Activated CD4-positive, alpha-beta T cell treated with anti-CD3 and anti-CD28 coated beads, Interleukin-10, Interleukin-2, amounts not matched to agents 100 ng/mL and 50 ng/mL, durations not matched to agents 16 hours and 8 hours (primary cell): ENCODE measurements around the gene HACD2.

ENCODE experiments used
- DNase-seq: peaks from one replicate; pipeline ENCODE4 v3.0.0-alpha.2; 2020

Gene HACD2

DNA sequence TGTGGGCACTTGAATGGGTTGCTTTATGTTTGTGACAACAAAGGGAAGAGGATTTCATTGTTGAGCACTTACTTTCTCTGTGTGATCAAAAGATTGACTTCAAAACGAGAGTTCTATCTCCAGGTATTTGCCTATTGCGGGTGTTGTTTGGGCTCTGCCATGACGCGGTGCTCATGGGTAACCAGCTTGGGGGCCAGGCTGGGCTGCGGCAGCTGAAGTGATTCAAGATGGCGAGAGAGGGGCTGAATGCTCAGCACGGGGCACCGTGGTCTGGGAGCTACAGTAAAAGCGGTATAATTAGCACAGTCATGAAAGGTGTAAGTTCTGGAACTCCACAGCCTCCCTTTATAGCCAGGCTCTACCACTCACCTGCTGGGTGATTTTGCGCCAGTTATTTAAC, 105.0 kb downstream of the HACD2 start:
- DNase-seq, result no peak

DNA sequence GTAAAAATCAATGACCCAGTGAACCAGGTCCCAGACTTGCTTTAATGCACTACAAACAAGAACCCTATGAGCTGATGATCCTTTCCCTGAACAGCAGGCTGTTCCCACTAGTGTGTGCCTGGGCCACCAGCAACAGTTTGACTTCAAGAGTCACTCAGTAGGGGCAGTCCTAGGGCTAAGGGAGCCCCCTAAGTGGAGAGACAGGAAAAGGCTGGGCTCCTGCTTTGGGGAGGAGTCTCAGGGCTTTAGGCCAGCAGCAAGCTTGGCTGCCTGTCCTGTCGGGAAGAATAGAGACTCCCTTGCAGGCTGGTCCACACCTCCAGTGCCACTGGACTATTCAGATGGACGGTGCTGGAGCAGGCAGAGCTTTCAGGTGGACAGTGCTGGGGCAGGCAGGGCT, 106.5 kb downstream of the HACD2 start:
- no peak for DNase-seq

DNA sequence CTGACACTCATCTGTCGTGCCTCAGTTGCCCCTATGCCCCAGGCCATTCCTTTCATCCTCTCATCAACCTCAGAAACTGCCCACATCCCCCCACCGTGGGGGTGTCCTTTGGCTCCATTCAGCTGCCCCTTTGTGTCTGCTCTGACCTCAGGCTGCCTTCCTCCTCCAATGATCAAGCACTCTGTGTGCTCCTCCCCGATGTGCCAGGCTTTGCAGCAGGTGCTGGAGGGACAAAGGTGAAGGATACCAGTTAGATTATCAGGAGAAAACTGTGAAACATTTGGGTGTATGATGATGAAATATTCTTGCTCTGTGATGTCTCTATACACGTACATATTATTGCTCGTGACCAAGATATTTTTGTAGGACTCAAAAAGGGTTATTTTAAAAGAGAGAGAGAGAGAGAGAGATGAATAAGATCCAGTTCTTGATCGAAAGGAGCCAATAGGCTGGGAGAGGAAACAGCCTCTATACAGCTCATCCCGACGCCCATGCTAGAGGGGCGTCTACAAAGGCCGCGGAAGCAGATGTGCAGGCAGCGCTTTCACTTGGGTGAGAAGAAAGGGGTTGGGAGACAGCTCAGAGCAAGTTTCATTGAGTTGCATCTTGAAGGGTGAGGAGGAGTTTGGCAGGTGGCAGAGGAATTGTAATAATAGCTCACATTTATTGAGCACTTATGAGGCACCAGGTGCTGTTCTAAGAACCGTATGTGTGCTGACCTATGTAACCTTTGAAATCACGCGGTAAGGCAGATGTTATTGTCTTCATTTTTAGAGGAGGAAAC, 107.7 kb downstream of the HACD2 start:
- DNase-seq, result no peak

DNA sequence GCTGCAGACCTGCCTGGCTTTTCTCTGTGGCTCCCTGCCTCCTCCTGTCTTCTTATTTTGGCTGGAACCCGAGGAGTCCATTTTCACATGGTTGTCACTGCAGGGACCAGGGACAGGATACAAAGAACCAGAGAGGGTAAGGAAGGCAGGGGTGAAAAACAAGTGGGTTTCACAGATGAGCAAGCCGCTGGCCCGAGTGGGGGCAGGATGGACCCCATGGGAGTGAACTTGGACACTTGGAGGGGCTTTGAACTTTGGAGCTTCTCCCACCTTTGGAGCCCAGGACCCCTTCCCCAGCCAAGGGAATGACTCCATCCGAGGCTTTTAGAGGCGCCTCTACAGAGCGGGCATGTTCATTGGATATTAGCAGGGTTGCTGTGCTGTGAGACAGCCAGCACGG, 109.1 kb downstream of the HACD2 start:
- DNase-seq, result no peak

DNA sequence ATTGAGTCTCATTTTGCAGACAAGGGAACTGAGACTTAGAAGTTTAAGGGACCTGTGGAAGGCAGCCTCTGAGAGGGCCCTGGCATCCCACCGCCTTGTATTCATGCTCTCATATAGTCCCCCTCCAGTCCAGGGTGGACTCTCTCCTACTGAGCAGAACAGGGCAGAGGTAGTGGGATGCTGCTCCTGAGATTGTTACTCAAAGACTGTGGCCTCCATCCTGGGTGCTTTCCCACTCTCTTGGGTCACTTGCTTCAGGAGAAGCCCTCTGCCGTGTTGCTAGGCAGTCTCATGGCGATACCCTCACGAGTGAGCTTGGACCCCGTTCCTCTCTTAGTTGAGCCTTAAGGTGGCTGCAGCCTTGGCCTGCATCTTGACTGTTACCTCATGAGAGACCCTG, 113.7 kb downstream of the HACD2 start:
- no peak for DNase-seq

DNA sequence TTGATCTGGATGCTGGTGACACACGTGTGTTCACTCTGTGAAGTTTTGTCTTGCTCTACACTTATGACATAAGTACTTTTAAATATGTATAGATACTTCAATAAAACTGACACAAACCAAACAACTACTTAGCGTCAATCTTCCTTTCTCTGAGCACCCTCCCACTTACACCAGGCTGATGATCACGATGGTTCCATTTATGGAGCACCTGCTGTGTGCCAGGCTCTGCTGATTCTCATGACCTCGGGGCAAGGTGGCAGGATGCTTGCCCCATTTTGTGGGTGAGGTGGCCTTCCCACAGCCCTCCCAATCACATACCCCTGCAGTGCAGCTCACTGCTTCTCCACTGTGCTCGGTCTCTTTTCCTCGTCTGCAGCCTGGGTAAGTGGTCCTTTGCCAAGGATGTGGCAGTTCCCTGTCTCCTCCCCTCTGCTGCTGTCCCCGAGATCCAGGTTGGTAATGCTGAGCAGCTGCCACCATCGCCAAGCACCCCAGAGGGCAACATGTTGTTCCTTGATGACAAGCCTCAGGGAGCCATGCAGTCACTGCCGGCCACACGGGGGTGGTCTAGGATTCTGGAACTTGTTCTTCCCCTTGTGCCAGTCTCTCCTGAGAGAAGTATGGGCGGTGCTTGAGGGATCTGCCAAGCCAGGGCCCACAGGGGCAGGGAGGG, 115.4 kb downstream of the HACD2 start:
- no peak for DNase-seq

DNA sequence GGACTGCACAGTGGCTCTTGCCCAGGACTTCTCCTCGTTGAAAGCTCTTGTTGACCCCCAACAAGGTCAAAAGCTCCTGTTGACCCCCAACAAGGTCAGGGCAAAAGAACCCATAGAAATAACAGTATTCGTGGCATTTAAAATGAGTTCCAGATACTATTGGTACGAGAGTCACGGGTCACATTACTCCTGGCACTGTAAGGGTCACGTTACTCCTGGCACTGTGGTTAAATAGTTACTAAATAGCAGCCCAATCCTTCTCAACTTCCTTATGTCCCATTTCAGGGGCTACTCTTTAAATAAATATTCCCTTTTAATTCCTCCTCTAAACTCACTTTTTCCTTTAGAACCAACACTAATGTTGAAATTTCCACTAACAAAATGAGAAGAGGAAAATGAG, 117.8 kb downstream of the HACD2 start:
- no peak for DNase-seq

DNA sequence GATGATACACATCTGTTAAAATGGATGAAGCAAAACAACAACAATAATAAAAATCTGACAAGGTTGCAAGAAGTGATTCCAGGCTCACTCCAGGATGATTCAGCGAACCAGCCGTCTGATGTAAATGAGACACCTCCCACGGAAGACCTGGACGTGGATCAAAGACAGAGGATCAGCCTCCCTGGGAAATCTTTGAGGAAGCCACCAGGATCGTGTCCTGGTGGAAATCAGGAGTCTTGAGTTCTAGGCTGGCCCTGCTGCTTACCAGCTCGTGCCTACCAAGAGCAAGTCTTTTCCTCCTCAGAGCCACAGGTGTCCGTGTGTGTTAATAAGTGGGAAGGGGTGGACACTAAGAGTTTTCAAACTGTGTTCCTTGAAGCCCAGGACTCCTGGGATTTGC, 120.6 kb downstream of the HACD2 start:
- no peak for DNase-seq

DNA sequence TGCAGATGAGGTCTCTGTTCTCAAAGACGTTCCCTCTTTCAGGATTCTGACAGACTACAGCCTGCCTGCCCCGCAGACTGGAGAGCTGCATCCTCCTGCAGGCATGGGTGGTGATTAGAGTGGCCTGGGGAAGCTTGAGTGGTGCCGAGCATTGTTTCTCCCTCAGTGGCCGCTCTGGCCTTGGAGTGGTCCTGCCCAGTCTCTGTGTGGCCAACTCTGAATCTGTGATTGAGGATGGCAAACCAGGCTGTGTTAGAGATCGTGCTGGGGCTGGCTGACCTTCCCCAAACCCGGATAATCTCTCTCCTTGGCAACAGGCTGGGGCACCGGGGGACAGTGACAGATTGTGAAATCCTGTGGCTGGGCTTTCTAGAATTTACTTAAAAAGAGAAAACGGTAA, 125.0 kb downstream of the HACD2 start:
- DNase-seq, result no peak

DNA sequence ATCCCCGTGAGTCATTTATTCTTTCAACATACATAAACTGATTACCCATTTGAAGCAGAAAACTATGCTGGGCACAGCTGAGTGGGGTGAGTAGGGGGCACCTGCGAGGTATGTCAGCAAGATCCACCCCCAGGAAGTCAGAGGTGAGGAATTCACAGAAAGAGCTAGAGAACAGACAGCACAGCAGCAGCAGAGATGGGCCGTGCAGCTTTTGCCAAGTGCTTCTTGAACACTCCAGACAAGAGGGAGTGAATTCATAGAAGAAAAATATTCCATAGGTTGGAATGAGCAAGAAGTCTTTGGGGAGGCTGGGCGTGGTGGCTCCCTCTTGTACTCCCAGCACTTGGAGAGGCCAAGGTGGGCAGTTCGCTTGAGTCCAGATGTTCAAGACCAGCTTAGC, 126.6 kb downstream of the HACD2 start:
- DNase-seq, result no peak

DNA sequence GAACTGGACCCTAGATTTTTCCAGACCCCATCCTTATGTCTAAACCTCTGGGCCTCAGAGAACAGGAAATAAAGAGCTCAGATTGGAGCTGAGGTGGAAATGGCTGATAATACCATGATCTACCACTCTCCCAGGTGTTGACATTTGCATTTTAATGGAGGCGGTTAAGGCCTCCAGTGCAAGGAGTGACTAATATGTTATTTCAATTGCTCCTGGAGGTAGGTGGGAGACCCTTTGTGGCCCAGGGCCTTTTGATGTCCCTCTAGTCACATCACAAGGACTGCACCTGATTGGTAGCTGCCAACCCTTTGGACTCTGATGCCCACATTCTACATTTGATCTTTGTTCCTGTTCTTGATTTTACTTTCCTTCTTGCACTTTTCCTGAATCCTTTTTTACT, 127.0 kb downstream of the HACD2 start:
- no peak for DNase-seq

DNA sequence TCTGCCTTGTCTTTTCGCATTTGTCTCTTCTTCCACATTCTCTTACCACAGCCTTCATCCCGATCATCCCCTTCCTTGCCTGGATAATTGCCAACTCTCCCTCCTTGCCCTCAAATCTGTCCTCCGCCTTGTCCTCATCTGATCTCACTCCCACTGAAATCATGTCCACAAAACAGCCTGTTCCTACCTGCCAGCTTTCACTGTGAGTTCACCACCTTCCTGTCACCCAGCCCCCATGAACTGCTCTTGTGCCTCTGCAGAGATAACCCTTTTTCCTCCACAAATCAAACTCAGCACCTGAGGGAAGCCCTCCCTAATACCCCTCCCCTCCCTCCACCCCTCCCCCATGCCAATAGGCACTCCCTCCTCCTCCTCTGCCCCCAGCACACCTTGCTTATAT, 131.2 kb downstream of the HACD2 start:
- no peak for DNase-seq

DNA sequence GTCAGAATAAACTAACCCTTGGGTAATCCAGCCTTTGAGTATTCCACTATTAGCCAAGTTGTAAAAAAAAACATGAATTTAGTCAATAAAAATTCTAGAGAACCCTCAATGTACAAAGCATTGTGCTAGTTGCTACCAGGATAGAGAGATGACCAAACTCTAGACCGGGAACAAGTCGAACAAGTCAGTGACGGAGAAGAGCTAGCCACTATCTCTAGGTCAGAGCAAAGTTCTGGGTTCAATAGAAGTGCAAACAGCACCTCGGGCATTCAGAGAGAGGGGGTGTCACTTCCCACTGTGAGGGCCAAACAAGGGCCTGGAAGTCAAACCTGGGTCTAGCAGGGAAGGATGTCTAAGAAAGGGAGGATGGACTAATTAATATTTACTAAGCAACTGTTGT, 133.7 kb downstream of the HACD2 start:
- no peak for DNase-seq

DNA sequence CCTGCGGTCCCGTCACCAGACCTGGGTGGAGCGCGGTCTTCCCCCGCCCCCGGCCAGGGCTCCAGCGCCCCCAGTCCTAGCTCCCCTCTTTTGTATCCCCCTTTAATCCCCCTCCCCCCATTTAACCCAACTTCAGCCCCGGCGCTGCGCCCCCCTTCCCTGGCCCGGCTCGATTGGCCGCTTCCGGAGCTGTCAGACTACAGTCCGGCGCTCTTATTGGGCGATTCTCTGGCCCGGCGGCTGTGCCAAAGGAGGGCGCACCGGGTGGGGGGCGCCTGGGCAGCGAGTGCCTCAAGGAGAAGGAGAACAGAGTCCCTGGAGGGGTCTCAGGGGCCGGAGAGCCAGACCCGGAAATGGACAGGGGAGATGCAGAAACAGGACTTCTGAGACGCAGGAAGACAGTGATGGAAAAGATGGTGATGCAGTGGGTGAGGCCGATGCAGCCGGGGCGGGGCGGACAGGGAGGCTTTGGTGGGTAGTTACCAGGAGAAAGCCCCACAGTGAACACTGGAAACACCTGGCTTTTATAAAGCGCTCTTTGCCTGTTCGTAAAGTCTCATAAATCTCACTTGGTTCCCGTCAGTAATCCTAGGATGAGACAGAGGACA, 134.8 kb downstream of the HACD2 start:
- DNase-seq, result no peak

DNA sequence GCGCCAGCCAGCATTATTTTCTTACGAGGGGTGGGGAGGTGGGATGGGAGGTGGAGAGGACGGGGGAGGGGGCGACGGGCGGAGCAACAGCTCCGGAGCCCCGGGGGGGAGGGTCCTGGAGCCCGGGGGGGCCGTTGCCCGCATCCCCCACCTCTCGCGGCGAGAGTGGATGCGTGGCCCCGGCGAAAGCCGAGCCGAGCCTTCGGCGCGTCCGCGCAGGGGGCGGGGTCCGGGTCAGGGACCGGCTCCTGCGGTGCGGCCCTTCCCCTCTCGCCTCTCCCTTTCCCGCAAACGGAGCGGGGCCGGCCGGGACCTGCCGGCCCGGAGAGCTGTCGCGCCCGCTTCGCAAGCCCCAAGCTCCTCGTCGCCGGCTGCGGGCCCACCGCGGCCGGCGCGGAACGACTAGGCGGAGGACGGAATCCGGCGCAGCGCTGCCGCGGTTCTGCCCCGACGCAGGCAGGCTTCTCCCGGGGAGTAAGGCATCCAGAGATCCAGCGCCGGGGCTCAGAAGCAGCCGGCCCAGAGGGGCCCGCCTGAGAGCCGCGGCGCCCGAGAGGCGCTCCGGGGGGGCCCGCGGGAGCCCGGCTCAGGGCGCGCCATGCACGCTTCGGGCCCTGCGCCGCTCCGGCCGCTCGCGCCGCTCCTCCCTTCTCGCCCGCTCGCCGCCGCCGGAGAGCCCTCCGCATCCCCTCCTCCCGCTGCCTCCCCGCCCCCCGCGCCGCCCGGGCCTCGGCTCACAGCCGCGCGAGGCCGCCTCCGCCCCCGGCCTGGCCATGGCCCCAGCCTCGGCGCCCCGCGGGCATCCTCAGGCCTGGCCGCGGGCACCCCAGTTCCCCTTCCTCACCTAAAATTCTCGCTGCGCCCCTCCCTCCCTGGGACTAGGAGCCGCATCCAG, 135.5 kb downstream of the HACD2 start:
- no peak for DNase-seq

DNA sequence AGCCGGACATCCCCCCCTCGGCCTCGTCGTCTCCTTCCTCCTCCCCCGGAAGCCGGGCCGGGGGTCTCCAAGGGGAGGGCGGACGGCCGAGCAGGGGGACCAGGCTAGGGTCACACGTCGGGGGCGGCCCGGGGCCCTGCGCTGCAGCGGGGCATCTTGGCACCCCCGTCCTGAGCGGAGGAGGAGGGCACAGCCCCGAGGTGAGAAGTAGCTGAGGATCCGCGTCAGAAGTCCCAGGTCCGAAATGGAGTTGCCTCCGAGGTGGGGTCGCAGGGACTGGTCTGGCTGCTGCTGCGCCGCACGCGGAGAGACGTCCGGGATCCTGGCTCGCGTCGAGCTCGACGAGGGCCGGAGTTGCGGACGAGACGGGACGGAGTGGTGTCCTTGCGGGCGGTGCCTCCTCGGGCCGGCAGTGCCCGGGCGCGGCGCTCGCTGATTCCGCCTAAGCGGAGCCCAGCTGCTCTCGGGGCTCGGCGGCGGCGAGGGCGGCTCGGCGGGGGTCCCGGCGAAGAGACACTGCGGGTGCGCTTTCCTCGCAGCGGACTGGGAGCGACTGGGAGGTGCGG, 136.2 kb downstream of the HACD2 start, which contains the start of gene ADCY5:
TSS of gene ADCY5 (minus strand) at position 555 of the 566 bp plus-strand sequence. CDS start at position 10, 545 bp downstream.
- no peak for DNase-seq

DNA sequence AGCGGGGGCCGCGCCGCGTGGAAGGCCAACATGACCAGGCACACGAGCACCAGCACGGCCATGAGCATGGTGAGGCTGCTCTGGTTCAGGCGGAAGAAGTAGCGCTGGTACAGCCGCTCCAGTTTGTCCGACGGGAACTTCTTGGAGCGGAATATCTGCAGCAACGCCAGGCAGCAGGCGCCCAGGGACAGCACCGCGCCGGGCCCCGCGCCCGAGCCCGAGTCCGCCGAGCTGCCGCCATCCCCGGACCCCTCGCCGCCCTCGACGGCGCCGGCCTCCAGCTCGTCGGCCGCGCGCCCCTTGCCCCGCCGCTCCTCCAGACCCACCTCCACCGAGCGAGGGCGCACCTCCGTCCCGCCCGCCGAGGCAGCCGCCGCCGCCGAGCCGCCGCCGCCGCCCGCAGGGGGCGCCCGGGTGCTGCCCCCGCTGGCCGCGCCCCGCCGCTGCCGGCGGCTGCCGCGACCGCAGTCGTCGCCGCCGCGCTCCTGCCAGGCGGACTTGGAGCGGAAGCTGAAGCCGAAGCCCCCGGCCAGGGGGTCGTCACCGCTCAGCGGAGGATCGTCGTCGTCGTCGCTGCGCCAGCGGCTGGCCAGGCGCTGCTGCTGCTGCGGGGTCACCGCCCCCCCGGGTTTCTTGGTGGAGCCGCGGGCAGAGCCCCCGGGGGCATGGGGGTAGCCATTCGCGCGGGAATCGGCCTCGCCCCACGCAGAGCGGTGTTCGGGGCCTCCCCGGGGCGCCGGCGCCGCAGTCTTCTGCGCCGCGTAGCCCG, 136.9 kb downstream of the HACD2 start:
- peak; percentile 57 for DNase-seq

DNA sequence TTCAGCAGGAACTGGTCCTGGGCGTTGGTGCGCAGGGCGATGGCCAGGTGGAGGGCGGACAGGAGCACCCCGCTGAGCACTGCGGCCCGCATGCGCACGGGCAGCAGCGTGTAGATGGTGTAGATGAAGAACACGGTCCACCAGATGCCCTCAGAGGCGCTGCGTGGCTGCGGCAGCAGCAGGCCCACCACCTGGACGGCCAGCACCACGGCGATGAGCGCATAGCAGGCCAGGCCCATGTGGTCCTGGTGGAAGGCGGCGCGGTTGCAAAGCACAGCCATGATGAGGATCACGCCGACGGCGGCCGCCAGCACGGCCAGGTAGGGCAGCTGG, 137.5 kb downstream of the HACD2 start:
- DNase-seq, result no peak

DNA sequence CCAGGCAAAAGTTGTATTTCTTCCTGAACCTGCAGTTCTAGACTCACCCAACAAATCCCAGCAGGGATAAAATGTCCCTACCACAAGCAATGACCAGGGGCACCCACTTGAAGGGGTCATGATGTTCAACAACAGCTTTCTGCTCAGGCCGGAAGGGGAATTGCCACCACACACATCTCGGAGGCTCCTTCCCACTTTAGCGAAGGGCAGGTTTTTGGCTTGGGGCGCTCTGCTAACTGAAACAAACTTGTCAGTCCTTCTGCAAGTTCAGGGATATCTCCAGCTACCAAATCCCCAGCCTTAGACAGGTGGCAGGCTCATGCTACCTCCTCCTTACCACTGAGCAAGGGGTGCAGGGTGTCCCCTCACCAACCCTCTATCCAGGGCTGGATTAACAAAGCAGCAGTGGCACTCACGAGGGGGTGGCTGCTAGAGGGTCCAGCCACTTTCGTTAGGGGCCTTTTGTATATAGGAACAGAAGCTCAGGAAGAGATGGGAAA, 138.2 kb downstream of the HACD2 start:
- no peak for DNase-seq

DNA sequence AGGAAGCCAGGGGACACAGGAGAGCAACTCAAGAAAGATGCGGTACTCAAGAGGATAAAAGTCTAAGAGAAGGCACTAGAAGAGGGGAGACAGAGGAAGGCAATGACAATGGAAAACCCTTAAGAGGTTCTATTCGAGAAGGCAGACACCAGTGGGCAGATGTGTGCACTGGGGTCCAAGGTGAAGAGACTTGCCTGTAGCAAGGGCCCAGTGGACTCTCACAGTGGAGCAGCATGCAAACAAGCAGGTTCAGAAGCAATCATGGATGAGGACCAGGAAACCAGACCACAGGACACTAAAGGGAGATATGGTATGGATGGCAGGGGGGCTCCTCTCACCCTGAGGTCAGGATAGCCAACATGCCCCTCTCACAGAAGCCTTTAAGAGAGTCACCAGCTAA, 138.6 kb downstream of the HACD2 start:
- no peak for DNase-seq

DNA sequence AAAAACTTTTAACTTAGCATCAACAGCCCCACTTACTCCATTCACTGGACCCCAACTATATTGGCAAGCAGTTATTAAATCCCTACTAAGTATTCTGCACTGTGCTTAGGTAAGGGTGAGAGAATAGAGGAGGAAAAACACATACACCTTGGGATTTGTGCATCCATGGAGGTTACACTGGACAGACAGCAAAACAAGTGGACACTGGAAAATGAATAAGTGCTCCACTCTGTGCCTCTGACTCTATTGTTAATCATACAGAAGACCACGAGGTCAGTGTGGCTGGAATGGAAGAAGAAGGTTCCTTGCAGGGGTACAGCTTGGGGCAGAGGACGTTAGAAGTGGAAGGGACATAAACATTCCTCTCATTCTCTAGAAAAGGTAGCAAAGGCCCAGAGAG, 139.2 kb downstream of the HACD2 start:
- DNase-seq, result no peak

DNA sequence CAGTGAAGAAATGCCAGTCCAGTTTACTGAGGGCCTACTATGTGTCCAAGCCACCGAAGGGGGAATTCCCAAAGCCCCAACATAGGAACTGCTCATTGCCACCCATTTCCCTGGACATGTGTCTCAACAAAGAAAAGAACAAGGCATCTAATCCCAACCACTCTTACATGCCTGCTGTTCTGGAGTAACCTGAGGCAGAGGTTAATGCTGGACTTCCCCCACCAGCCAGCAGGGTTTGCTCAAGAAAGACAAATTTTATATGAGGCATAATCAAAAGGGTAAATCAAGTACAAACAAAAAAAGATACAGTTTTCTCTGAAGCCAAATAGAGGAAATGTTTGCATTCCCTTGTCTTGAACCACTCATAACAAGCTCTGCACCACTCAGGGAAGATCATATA, 140.1 kb downstream of the HACD2 start:
- no peak for DNase-seq
